ENCODE data around the gene SESN1. TPM values are rescaled to one million over a fixed set of nuclear protein-coding genes. Genes with fewer than 3 reads are reported as not detected.
"Not testable (repeated sequence)": the region's sequence is repeated elsewhere in the genome, so short reads cannot be mapped to it uniquely, and the experiment has no call there.

Gene SESN1
- total RNA-seq, 4 donors from 2014 or later = 50.7 to 80.9 (median 61.8) TPM

- intact Hi-C loops (cut with DNase I) = no loop called here
- no peak overlapping the region for H3K4me3 ChIP-seq
- H3K27me3 ChIP-seq = no peaks in the 10 kb centered on the region
- peaks cover 0 to 5% (median 0%) of the 10 kb centered on the region in 4 donors for H3K4me1 ChIP-seq
- 93% methylated on average over 10 of the region's 10 CpGs for WGBS
- no peak for TF ChIP-seq POLR2AphosphoS5 (IDR thresholded peaks at IDR 0.05)
- no peak for TF ChIP-seq EP300 (IDR thresholded peaks at IDR 0.05)
- TF ChIP-seq CTCF (IDR thresholded peaks at IDR 0.05) = no peak
- TF ChIP-seq POLR2A (IDR thresholded peaks at IDR 0.05; ENCODE audit: low read depth) = no peak
- H3K9me3 ChIP-seq = peaks cover 0 to 2% (median under 1%) of the 10 kb centered on the region in 4 donors
- H3K36me3 ChIP-seq = peaks cover 8 to 26% (median 18%) of the 10 kb centered on the region in 4 donors
- no peak for DNase-seq (ENCODE audit: extremely low spot score)
- H3K27ac ChIP-seq (replicated peaks in 1 of 4) = no peak overlapping the region
These were observed 112.2 kb downstream of the SESN1 start for GRCh38 chr6:108982154-108983113.

- H3K36me3 ChIP-seq; H3K27me3 ChIP-seq; intact Hi-C loops (cut with DNase I); H3K27ac ChIP-seq (replicated peaks in 1 of 4); H3K4me3 ChIP-seq; H3K4me1 ChIP-seq; H3K9me3 ChIP-seq; DNase-seq (ENCODE audit: extremely low spot score): not testable (repeated sequence)
- 100% methylated on average over 1 of the region's 1 CpG for WGBS
These were observed 116.0 kb downstream of the SESN1 start for GRCh38 chr6:108978638-108979037.

GRCh38 chr6:108974201-108974600 lies 120.4 kb downstream of the SESN1 start:
- Histone ChIP-seq H3K9me3 (peaks cover 0 to 7% (median 4%) of the 10 kb centered on the region in 4 donors), H3K36me3 (no peaks in the 10 kb centered on the region), H3K27me3 (no peaks in the 10 kb centered on the region), H3K4me3 (no peak overlapping the region), H3K27ac (replicated peaks in 1 of 4) (no peak overlapping the region), H3K4me1 (no peaks in the 10 kb centered on the region)
- TF ChIP-seq POLR2A (IDR thresholded peaks at IDR 0.05; ENCODE audit: low read depth) (no peak), CTCF (IDR thresholded peaks at IDR 0.05) (no peak)
- DNase-seq (ENCODE audit: extremely low spot score) = no peak
- WGBS = 94% methylated on average over 1 of the region's 1 CpG
- intact Hi-C loops (cut with DNase I) = no loop called here

- 86% methylated on average over 2 of the region's 2 CpGs for WGBS
These were observed 124.9 kb downstream of the SESN1 start for GRCh38 chr6:108969776-108970175.

More at GRCh38 chr6:108969776-108970175, 124.9 kb downstream of the SESN1 start:
- DNase-seq (ENCODE audit: extremely low spot score) = no peak
- Histone ChIP-seq H3K9me3 (no peaks in the 10 kb centered on the region), H3K4me3 (no peak overlapping the region), H3K27me3 (no peaks in the 10 kb centered on the region), H3K36me3 (no peaks in the 10 kb centered on the region), H3K4me1 (peaks cover 0 to 20% (median 4%) of the 10 kb centered on the region in 4 donors), H3K27ac (replicated peaks in 1 of 4) (no peak overlapping the region)
- intact Hi-C loops (cut with DNase I) = no loop called here
- no peak for TF ChIP-seq POLR2A (IDR thresholded peaks at IDR 0.05; ENCODE audit: low read depth)
- no peak for TF ChIP-seq CTCF (IDR thresholded peaks at IDR 0.05)
- no peak for TF ChIP-seq POLR2AphosphoS5 (IDR thresholded peaks at IDR 0.05)
- TF ChIP-seq EP300 (IDR thresholded peaks at IDR 0.05) = no peak

All from esophagus muscularis mucosa (tissue), 4 donors.